HG03175 (cell line): Measurements from ENCODE around the gene MINDY4B.

Source experiments
- ATAC-seq: cut with Tn5 transposase; IDR thresholded peaks from one replicate; pipeline ENCODE4 v1.9.1; 2021; ENCODE audit warnings: mild to moderate bottlenecking, moderate library complexity; ENCODE audit not compliant: unreplicated experiment

The MINDY4B gene

DNA sequence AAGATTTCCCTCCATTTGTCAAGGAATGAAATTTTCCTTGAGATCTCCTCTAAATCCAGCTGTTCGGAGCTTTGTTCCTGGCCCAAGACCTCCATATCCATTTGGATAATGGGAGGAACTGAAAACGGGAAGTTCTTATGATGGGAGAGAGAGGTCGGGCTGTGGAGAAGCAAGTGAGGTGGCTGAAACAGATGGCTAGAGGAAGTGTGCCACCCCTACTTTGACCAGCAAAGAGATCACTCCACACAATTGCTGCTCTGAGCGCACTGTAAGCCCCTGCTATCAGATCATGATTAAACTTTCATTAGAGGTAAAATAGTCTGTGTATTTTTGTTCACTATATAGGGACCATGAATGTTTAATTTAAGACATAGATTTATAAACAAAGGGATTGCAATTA lies at the start of gene MINDY4B:
Gene MINDY4B, minus strand, starts transcription at position 101 of the 400 bp plus-strand sequence. Its CDS starts 0 bp downstream, at position 101.
- no peak for ATAC-seq

DNA sequence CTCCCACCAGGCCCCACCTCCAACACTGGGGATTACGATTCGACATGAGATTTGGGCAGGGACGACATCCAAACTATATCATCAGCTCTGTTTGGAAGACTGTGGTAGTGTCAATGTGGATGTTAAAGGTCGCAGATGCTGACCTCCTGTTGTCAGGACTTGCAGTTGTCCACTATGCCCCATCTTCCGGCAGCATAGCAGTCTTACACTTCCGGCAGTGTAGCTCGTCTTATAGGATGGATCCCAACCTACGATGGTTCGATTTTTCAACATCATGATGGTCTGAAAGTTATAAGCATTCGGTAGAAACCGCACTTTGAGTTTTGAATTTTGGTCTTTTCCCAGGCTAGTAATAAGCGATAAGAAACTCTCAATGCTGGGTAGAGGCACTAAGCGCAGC lies 46.7 kb upstream of the MINDY4B start:
- no peak for ATAC-seq

DNA sequence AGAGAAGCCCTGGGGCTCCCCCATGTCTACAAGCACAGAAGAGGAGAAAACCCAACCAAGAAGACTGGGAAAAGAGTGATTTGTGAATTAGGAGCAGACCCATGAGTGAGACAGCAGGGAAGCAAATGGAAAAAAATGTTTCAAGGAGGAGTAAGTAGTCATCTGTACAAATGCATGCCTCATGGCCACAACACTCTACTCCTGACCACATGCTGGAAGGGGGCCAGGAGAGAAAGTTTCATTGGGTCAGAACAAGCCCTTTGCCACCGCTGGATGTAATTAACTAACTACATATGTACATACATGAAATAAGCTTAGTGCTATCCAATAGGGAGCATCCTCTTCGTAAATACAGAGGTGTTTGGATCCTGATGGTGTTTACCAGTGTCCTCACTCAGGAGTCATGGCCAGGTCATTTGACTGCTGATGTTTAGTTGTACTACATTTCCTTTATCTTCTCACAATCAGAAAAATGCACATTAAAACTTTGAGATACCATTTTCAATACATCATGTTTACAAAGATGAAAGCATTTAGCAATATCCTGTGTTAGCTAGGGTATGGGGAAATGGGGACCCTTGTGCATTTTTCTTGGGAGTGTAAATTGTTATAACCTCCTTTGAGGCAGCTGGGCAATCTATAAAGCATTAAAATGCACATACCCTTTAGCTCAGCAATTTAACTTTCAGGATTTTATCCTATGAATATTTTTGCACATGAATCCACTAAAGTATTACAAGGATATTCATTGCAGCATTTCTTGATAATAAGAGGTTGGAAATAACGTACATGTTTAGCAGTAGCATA lies 40.2 kb upstream of the MINDY4B start:
- ATAC-seq = no peak

DNA sequence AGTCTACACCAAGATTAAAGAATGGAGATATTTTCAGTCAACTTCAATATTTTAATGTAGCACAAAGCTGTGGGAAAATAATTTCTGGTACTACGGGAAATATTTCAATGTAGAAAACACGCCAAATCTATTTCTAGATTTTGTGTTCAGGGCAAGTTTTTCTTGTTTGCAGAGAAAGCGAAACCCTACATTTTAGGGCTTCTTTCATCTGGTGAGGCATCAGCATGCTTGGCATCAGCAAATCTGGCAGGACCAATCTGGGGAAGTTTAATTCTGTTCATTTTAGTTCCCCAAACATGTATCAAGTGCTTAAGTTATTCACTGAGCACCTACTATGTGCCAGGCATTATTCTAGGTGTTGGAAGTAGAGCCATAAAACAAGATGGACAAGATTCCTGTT lies 37.0 kb upstream of the MINDY4B start:
- ATAC-seq = no peak

DNA sequence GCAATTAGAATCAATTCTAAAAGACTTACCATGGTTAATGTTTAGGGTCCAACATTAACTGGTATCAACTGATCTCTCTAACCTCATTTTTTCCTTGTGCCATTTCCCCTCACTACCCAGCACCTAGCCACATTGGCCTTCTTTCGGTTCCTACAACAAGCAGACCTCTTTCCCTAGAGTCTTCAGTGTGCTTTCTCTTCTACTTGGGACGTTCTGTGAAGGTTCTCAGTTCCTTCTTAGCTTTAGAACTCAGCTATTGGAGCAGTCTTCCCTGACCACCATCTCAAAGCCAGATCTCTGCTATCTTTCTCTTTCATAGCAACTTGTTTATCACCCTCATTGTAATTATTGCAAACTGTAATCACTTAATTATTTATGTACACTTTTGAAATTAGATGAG lies 31.5 kb upstream of the MINDY4B start:
- peak; percentile 70 for ATAC-seq

DNA sequence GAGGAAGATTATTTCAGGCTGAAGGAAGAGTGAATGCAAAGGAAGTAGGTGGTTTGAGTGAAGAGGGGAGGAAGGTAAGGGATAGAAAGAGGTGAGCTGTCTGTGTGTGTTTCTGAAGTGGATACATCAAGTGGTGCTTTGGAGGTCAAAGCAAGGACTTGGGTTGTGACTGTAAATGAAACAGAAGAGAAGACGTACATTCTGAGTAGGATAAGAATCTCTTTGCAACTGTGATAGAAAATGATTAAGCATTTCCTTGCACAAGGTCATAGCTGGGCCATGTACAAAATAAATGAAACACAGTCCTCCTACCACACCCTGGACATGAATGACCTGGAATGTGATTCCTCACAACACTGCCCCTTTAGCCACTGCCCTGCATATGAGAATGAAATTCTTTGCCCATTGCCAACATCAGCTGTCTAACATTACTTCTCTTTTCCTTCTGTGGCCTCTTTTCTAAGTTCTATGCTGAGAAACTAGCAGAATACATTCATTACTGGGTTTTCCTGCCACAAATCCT lies 28.3 kb upstream of the MINDY4B start:
- no peak for ATAC-seq

DNA sequence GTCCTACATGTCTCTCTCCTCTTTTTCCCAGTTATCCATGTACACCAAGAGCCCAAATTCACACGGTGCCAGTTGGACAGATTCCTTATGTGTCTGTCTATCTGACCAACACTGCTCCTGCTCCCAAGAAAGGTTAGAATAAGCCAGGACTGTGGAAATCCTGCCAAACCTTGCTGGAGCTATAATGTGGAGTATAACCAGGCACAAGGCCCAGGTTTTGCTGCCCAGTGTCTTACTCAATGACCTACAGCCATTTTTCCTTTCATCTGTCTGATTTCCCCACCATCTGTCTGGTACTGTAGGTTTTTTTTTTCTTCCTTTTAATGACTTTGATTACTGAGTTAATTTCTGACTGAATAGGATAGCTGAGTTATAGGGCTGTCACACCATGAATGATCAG lies 26.5 kb upstream of the MINDY4B start:
- no peak for ATAC-seq

DNA sequence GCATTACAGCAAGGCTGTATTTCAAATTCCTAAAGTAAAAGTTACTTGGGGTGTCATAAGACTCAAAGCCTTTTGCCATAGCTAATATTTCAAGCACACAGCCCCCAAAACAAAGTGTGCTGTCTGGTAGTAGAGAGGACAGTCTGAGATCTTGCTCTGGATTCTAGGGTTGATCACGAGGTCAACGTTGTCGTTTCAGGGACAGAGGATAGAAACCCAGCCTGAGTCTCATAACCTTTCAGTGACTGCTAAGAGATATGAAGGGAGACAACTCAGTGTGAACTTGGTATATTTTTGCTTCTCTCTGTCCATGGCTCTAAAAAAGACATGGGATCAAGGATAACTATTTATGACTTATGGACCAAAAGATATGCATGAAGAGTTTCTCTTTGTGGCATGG lies 25.6 kb upstream of the MINDY4B start:
- no peak for ATAC-seq

DNA sequence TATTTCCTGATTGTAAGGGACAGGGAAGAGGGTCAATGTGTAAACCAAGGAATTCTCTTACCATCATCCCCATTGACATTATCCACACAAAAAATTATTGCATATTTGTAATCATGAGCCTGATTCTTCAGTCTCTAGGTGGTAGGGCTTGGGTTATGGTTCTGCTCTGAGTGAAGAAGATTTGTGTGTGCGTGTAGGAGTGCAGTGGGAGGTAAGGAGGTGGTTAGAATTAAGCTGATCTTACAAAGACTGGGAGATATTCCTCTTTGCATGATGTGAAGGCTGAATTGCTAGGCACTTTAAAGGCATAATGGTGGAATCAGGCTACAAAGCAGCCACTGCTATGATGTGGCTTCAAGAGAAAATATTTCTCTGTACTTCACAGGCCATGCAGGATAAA lies 23.0 kb upstream of the MINDY4B start:
- no peak for ATAC-seq

DNA sequence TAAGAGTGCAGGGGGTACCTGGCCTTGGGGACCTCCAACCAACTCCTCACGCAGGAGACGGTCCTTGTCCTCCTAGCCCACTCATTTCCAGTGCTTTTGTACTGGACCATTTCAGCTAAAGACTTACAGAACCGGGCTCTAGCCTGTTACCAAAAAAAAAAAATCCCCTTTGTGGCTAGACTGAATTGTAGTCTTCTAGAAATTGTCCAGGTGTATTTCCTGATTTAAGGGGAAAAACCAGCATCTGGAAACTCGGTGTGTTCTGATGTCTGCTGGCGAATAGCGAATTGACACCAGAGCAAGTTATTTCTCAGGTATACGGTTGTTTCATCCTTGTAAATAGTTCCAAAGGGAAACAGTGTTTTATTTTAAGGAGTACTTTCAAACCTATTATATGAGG lies 21.1 kb upstream of the MINDY4B start:
- no peak for ATAC-seq

DNA sequence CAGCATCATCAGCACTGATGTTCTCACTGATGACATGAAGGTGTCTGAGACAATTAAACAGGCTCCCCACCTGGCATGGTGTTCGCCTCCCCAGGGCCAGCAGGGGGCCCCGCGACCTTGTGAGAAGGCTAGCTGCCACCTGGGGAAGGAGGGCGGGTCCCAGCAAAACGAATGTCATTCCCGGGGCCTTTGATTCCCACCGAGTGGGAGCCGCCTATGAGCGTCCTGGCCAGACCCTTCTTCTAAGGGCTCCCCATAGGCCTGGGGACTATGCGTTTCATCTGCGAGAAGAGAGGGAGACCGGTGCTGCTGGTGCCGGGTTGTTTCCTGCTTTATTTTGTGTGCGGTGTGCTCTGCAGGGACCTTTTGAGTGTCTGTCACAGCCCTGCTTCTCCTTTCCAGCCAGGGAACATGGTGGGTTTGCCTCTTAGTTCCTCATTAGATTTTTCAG lies 20.5 kb upstream of the MINDY4B start:
- peak; percentile 96 for ATAC-seq

DNA sequence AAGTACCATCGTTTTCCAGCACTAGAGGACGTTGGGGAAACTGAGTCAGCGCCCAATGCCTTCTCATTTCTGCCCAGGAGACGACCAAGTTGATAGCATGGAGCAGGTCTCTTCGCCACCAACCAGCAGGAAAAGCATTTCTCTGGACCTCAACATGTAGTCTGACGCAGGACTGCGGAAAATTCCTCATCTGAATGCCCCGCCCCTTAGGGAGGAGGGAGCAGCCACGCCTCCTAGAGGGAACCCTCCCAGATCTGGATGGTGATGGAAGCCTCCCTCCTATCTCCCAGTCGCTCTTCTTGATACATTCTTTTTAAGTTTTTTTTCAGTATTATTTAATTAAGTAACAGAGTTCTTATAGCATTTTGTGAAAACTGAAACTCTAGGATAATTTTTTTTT lies 17.4 kb upstream of the MINDY4B start:
- no peak for ATAC-seq

DNA sequence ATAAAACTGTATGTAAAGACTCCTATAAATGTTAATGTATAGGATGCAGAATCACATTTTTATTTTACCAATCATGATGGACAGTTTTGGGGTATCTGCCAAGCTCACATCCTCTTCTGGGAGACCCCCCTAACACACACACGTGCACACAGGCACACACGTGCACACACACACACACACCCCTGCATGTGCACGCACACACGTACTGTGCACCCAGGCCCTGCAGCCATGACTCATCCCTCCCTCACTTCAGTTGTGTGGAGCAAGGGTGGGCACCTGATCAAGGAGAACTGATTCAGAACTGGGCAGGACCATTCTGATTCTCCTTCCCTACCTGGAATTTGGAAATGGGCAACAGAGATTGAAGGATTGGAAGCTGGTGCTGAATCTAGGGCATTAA lies 16.0 kb upstream of the MINDY4B start:
- ATAC-seq = no peak

DNA sequence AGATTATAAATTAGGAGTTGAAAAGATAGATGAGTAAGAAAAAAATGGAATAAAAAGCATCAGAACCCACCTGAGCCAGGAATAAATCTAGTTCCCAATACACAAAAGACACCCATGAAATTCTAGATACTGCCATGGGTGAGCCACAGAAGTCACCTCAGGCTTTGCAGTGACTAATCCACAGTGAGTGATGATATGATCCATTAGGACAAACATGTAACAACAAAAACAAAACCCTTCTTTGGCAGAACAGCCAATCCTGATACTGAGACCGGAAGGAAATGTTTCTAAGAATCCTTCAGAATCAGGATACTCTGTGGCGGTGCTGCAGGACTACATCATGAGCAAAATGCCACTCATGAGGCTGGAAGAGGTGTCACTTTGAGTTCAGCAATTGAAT lies 15.0 kb upstream of the MINDY4B start:
- no peak for ATAC-seq

DNA sequence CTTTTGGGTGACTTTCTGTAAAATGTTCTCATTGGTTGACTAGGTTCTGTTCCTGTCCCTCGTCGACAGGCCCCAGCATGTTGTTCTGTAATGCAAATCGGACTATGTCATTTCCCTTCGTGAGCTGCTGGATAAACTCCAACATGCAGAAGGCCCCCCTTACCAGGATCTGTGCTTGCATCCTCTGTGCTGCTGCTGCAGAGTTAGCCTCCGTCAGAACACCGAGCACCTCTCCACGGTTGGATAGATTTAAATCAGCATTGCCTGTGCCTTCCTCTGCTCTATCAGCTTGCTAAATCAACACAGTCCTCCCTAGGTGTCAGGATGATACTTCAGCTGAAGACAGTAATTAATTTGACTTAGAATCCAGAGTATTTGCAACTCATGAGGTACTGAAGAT lies 12.7 kb upstream of the MINDY4B start:
- ATAC-seq = no peak

DNA sequence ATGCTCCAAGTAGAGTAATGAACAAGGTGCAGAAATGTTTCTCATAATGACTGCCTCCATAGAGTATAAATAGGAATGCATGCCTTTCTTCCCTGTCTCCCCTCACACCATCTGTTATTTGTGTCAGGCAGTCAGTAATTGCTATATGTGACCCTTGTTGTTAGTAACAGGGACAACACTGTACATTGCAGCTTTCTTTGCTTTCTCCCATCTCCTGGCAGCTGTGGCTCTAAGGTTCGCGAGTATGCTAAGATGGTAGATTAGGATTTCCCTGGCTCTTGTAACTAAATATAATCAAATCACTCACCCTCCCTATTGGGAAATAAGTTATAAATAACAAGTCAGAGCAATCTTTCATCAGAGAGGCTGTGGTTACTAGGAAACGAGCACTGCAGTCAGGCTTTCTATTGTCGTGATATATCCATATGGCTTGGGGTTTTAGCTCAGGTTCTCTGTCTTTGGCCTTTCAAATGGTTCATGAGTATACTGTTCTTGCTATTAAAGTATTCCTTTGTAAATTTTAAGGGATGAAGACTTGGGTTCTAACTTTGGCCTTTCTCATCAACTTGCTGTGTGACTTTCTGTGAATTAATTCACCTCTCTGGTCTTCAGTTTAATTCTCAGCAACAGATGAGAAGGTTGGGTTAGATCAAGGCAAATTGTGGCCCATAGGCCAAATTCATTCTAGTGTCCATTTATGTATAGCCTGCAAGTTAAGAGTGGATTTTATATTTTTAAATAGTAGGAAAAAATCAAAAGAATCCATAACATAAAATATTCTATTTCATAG lies 8.1 kb upstream of the MINDY4B start:
- no peak for ATAC-seq

DNA sequence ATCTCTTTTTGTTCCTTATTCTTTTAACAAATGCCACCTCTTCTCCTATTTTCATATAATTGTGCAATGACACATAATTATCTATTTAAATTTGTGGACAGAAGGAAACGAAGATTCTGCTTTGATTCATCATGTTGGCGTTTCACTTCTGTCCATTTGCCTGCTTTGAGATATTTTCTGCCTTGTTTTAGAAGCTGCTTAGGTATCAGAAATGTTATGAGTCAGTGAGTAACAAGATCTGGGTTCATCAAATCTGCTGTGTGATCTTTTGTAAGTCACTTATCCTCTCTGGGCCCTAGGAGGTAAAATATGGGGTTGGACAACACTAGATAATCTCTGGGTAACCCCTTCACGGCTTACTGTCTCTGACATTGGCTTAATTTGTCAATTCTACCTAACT lies 7.3 kb upstream of the MINDY4B start:
- ATAC-seq = no peak

DNA sequence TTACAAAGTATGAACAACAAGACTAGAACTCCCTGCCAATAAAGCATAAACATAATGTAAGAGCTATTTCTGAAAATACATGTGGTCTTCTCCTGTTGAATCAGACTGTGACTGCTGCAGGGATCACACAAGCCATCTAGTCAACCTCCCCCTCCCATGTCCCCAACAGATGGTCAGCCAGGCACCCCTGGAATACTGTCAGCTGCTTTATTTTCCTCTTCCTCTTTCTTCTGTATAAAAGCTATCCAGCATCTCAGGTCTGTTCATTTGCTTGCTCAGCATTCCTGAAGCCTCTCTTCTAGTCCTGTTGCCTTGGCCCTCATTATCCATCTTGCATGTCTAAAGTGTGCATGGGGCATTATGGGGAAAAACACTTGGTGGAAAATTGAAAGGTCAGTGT lies 6.5 kb upstream of the MINDY4B start:
- no peak for ATAC-seq

DNA sequence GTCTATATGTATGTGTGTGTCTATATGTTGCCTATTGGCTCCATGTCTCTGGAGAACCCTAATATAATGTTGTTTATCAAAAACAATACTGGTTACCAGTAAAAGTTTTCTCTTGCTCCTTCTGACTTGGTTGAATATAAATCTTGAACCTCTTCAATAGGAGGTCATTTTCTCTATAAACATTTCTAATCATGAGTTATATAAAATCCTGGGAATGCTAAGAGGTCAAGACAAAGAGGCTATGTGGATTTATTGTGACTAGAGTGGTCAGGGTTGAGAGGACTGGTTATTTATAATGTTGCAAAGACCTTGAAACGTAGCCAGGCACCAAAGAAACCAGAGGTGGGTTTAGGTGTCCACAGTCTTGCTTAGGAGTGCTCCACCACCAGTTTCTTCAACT lies 1.2 kb upstream of the MINDY4B start:
- ATAC-seq = no peak

DNA sequence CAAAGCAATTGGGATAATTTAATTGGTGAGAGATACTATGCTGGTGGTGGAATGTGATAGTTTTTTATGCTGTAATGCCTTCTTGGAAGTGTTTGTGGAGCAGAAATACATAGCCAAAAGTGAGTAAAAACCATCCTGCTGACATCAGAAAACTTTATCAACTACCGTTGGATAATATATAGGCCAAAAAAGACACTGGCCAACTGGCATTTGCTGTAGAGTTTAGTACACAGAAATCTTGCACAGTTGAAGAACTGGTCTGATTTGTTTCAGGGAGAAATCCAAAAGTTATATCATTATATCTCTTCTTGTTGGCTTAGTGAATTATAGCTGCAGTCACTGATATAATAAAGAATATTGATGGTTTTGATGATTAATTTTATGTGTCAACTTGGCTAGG lies 507 bp upstream of the MINDY4B start:
- no peak for ATAC-seq

DNA sequence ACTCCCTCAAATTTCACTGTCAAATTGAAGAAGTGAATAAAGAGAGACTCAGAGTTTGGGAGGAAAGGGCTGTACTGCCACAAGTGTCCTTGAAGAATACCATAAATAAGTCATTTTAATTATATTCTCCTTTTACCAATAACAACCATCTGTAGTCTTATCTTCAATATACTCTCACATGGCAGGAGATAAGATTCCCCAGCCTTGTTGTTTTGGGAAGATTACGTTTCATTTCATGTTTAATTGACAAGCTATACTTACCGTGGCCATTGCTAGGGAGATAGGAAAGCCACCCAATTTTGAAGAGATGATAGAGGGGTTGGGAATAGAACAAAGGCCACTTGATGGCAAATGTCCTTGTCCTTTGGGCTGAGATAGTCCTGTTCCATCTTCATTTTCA lies 2.3 kb downstream of the MINDY4B start:
- no peak for ATAC-seq

DNA sequence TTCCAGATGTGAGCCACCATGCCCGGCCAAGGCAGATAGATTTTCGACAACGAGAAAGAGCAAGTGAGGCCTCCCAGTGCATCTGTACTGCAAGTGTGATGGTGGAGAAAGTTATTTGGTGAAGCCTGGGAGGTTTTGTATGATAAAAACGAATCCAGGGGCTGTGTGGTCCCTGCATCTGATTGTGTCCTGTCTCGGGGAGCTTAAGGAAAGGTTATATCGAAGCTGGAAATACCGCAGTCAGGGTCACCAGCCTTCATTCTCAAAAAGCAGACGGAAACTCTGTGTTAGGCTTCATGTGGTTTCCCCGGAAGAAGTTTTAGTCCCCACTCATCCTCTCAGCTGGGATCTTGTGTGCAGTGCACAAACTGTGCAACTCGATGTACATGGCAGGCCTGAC lies 3.4 kb downstream of the MINDY4B start:
- ATAC-seq = no peak
